Esophagus (tissue), 2 donors: ENCODE measurements around the gene C2CD2. TPM values are rescaled to one million over a fixed set of nuclear protein-coding genes. Genes with fewer than 3 reads are reported as not detected.

Experiments
- H3K27ac ChIP-seq, 2 donors: one replicate each; pipeline ENCODE4 v1.5.1; 2013; ENCODE audit warnings: low read depth in 2 of 2, mild to moderate bottlenecking in 2 of 2, inconsistent platforms in 1 of 2, low read length in 1 of 2, moderate library complexity in 1 of 2
- H3K27me3 ChIP-seq, 2 donors: one replicate each; pipeline ENCODE4 v1.6.1; 2013; ENCODE audit warnings: low read length in 2 of 2, control low read depth in 1 of 2, mild to moderate bottlenecking in 1 of 2; ENCODE audit not compliant: insufficient read depth in 2 of 2, control insufficient read depth in 1 of 2
- H3K36me3 ChIP-seq, 2 donors: one replicate each; pipeline ENCODE4 v1.6.1; 2013; ENCODE audit warnings: low read length in 1 of 2; ENCODE audit not compliant: control insufficient read depth in 2 of 2, insufficient read depth in 2 of 2
- H3K4me1 ChIP-seq, 2 donors: one replicate each; pipeline ENCODE4 v1.6.1; 2013; ENCODE audit warnings: low read length in 1 of 2; ENCODE audit not compliant: control insufficient read depth in 2 of 2, insufficient read depth in 2 of 2
- H3K4me3 ChIP-seq, 2 donors: one replicate each; pipeline ENCODE4 v1.5.1; 2013; ENCODE audit warnings: low read length in 2 of 2, mild to moderate bottlenecking in 2 of 2, low read depth in 1 of 2, moderate library complexity in 1 of 2
- H3K9me3 ChIP-seq, 2 donors: one replicate each; pipeline ENCODE4 v1.6.1; 2013; ENCODE audit warnings: mild to moderate bottlenecking in 2 of 2, low read depth in 1 of 2, low read length in 1 of 2, moderate library complexity in 1 of 2; ENCODE audit not compliant: control insufficient read depth in 2 of 2, insufficient read depth in 1 of 2
- WGBS, 2 donors: extraction: QIAGEN DNeasy Blood & Tissue Kit; methylation state at CpG; one replicate each; pipeline ENCODE4 v1.1.7; 2013; 5-methylcytosine and 5-hydroxymethylcytosine counted together
- polyA plus RNA-seq, 2 donors: library from polyadenylated mRNA; stranded (reverse); fragments of 200-250 nt; gene quantifications; one replicate each; pipeline ENCODE4 v1.2.3, GENCODE V29; 2013
- donor health status: healthy with polysubstance abuse.
- donor health status: Bipolar disorder and iron deficiency.

The C2CD2 gene
- polyA plus RNA-seq, 2 donors = 7.9 to 11.0 TPM

- Histone ChIP-seq H3K27ac (peak overlapping the region; percentile 36 to 66), H3K36me3 (no peaks in the 10 kb centered on the region), H3K27me3 (no peaks in the 10 kb centered on the region), H3K4me3 (no peak overlapping the region), H3K9me3 (no peaks in the 10 kb centered on the region), H3K4me1 (peaks cover 9 to 14% of the 10 kb centered on the region in 2 donors)
- WGBS, 2 donors = 69 to 78% methylated on average over 10 of the region's 10 CpGs
Measured at GRCh38 chr21:41928621-41929220, 25.1 kb downstream of the C2CD2 start.

GRCh38 chr21:41927727-41928409 lies 25.9 kb downstream of the C2CD2 start:
- Histone ChIP-seq H3K4me1 (peaks cover 10 to 12% of the 10 kb centered on the region in 2 donors), H3K27me3 (no peaks in the 10 kb centered on the region), H3K36me3 (no peaks in the 10 kb centered on the region), H3K4me3 (no peak overlapping the region), H3K27ac (peak overlapping the region in 1 of 2 donors; percentile 69), H3K9me3 (no peaks in the 10 kb centered on the region)
- WGBS, 2 donors = 86% methylated on average over 17 of the region's 17 CpGs

DNA sequence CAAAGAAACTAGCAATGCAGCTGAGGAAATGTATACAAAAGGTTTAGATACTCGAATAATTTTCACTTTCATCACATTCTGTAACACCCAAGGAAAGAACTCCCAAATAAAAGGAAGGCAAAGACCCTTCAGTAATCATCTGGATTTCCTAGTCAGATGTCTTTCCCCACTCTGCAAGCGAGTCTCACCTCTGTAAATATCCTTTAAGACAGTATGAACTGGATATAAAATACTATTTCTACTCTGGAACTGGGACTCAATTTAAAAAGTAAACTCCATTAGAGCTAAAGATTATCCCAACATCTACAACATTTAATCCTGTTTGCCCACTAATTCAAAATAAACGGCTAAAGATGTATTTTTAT lies 27.0 kb downstream of the C2CD2 start:
- Histone ChIP-seq H3K27me3 (no peaks in the 10 kb centered on the region), H3K4me3 (peak overlapping the region in 1 of 2 donors; percentile 50), H3K27ac (peak overlapping the region in 1 of 2 donors; percentile 83), H3K36me3 (no peaks in the 10 kb centered on the region), H3K4me1 (peaks cover 10 to 12% of the 10 kb centered on the region in 2 donors), H3K9me3 (no peaks in the 10 kb centered on the region)
- WGBS, 2 donors = 8 to 10% methylated on average over 3 of the region's 3 CpGs

DNA sequence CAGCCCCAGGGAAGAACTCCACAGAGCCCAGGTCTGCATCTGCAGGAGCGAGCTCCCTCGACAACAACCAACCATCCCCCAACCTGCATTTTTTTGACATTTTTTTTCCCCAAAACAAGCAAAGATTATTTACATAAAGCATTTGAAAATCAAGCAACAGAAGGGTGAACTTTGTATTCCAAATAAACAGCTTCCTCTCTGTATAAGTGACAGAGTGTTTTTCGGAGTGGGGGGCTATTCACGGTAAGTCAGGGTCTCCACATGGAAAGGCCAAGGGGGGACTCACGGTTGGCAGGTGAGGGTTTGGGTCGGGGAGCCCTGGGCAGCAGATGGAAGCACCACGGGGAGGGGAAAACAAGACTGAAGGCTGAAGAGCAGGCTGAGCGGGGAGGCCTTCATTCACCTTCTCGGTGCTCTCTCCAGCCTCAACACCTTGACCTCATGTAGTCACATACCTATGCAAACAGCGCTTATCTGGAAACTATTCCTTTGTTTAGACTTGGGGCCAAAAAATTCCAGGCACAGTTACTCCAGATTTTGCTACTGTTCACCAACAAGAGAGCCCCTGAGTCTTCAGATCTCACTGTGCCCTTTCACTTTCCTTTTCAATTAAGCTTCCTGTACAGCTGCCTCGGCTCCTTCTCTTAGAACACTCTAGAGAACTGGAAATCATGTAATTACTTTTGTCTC lies 27.6 kb downstream of the C2CD2 start:
- H3K27me3 ChIP-seq = no peaks in the 10 kb centered on the region
- WGBS, 2 donors = 18 to 19% methylated on average over 11 of the region's 11 CpGs
- H3K4me3 ChIP-seq = peak overlapping the region; percentile 22 to 50
- peak overlapping the region; percentile 83 to 96 for H3K27ac ChIP-seq
- H3K4me1 ChIP-seq = peaks cover 10 to 12% of the 10 kb centered on the region in 2 donors
- no peaks in the 10 kb centered on the region for H3K9me3 ChIP-seq
- H3K36me3 ChIP-seq = no peaks in the 10 kb centered on the region

- H3K4me1 ChIP-seq = peaks cover 10 to 12% of the 10 kb centered on the region in 2 donors
- H3K4me3 ChIP-seq = peak overlapping the region in 1 of 2 donors; percentile 50
- H3K27ac ChIP-seq = peak overlapping the region; percentile 83 to 96
- 48 to 52% methylated on average over 4 of the region's 4 CpGs for WGBS, 2 donors
- no peaks in the 10 kb centered on the region for H3K9me3 ChIP-seq
- H3K36me3 ChIP-seq = no peaks in the 10 kb centered on the region
- H3K27me3 ChIP-seq = no peaks in the 10 kb centered on the region
Measured at GRCh38 chr21:41925767-41926116, 28.1 kb downstream of the C2CD2 start.

GRCh38 chr21:41924368-41924754 lies 29.5 kb downstream of the C2CD2 start:
- no peaks in the 10 kb centered on the region for H3K27me3 ChIP-seq
- peaks cover 6 to 10% of the 10 kb centered on the region in 2 donors for H3K4me1 ChIP-seq
- peaks cover 0 to 2% of the 10 kb centered on the region in 2 donors for H3K36me3 ChIP-seq
- 53 to 59% methylated on average over 6 of the region's 6 CpGs for WGBS, 2 donors
- H3K9me3 ChIP-seq = no peaks in the 10 kb centered on the region
- peak overlapping the region; percentile 46 to 62 for H3K27ac ChIP-seq
- H3K4me3 ChIP-seq = no peak overlapping the region

GRCh38 chr21:41923631-41924367 lies 30.0 kb downstream of the C2CD2 start:
- peak overlapping the region; percentile 72 to 80 for H3K27ac ChIP-seq
- no peaks in the 10 kb centered on the region for H3K9me3 ChIP-seq
- peaks cover 0 to 3% of the 10 kb centered on the region in 2 donors for H3K36me3 ChIP-seq
- no peak overlapping the region for H3K4me3 ChIP-seq
- WGBS, 2 donors = 44 to 47% methylated on average over 7 of the region's 7 CpGs
- no peaks in the 10 kb centered on the region for H3K27me3 ChIP-seq
- peaks cover 2 to 8% of the 10 kb centered on the region in 2 donors for H3K4me1 ChIP-seq

DNA sequence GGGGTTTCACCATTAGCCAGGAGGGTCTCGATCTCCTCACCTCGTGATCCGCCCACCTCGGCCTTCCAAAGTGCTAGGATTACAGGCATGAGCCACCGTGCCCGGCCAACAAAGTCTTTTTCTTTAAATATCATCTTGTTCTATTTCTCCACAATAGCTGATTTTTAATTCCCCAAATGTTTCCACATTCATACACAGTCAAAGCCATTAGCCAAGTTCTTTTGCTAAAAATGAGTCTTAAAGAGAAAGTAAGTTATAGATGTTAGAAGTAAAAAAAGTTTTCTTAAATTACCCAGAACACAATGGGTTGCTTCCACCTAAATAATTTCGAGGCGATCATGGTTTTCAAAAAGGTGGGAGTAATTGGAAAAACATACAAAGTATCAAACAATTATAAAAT lies 30.6 kb downstream of the C2CD2 start:
- Histone ChIP-seq H3K36me3 (peaks cover 3 to 5% of the 10 kb centered on the region in 2 donors), H3K4me3 (no peak overlapping the region), H3K4me1 (peaks cover 2 to 8% of the 10 kb centered on the region in 2 donors), H3K27me3 (no peaks in the 10 kb centered on the region), H3K27ac (peak overlapping the region in 1 of 2 donors; percentile 27), H3K9me3 (no peaks in the 10 kb centered on the region)
- whole genome bisulfite sequencing, 2 donors = 66 to 75% methylated on average over 8 of the region's 8 CpGs

- Histone ChIP-seq H3K9me3 (no peaks in the 10 kb centered on the region), H3K27me3 (no peaks in the 10 kb centered on the region), H3K4me1 (peaks cover 2 to 8% of the 10 kb centered on the region in 2 donors), H3K27ac (no peak overlapping the region), H3K4me3 (no peak overlapping the region), H3K36me3 (peaks cover 16 to 17% of the 10 kb centered on the region in 2 donors)
- WGBS, 2 donors = 62 to 71% methylated on average over 7 of the region's 7 CpGs
Measured at GRCh38 chr21:41921021-41921420, 32.8 kb downstream of the C2CD2 start.
